GM18873 (cell line): ENCODE results near the gene MMP17.

Experiments used
- ATAC-seq: cut with Tn5 transposase; IDR thresholded peaks from one replicate; pipeline ENCODE4 v1.9.1; 2021; ENCODE audit warnings: mild to moderate bottlenecking, moderate library complexity, moderate number of reproducible peaks; ENCODE audit not compliant: unreplicated experiment, low FRiP score

Gene MMP17

DNA sequence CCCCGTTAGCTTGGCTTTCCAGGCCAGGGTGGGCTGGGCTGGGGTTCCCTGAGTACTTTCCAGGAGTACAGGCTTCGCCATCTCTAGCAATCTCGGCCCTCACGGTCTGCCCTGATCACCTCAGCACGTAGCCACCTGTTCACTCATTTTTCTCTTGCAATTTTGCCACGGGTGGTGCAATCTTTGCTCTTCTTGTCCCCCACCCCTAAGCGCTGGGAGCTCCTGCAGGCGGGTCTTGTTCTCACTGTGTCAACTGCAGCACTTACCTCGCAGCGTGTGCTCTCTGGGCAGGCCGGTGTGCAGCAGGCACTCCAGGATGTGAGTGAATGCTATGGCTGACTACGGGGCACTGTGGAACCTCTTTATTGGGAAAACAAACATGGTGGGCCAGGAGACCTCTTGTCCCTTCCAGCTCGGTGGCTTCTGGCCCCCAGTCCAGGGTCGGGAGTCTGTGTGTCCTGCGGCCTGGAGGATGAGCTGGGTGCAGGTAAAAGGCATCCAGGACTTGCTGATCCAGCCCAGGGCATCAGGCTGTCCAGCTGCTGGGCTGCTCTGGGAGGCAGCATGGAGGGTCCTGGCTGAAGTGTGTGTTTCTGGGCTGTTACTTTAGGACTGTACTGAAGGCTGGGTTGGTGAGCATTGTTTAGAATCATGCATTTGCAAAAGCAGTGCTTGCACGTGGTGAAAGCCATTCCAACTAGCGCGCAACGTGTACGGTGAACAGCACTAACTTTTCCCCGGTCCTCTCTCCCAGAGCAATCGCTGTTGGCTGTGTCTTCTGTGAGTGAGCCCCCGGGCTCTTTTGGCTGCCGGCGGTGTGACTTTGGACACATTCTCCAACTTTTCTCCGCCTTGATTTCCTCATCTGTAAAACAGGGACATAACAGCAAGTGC lies 64.8 kb downstream of the MMP17 start:
- ATAC-seq = no peak

DNA sequence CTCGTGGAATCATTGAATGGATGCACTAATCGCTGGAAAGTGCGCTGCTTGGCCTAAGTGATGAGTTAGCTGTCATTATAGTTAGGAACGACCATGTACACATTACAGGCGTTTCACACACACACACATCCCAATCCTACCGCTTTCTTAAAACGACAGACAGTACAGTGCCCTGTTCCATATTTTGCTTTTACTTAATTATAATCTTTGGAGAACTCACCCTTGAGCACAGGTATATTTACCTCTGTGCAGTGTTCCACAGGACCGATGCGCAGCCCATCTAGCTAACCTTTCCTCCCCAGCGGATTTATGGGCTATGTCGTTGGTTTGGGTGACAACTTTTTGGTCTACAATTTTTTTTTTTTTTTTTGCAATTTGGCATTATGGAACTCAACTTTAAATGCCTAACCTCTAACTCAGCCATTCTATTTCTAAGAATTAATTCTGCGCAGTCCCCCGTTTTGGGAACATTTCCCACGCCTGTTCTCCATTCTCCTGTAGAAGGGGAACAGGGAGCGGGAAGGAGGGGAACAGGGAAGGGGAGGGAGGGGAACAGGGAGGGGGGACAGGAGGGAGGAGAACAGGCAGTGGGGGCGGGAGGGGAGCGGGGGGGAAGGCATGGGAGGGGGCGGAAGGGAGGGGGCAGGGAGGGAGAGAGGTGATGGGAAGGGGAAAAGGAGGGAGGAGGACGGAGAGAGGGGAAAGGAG lies 65.6 kb downstream of the MMP17 start:
- ATAC-seq = no peak

DNA sequence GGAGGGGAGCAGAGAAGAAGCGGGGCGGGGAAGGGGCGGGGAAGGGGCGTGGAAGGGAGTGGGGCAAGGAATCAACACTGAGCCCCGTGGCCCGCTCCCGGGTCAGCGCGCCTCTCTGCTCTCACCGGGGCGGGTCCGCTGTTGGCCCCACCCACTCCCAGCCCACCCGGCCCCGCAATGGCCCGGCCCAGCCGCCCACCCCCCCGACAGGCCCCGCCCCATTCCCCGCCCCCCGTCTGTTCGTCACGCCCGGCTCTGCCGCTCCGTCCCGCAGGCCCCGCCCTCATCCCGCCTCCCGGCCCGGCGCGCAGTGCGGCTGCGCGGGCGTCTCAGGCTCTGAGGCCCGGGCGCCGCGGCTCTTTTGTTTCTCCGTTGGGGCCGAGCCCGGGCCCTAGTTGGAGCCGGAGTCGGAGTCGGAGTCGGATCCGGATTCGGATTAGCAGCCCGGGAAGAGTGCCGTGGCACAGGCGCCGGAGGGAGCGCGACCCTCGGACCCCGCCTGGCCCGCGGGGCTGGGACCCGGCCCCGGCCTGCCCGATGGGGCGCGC lies 66.2 kb downstream of the MMP17 start, which contains the start of gene ULK1:
Gene ULK1, plus strand, starts transcription at position 310 of the 548 bp plus-strand sequence. CDS start 380 bp downstream, outside the sequence.
- ATAC-seq = peak; percentile 60

DNA sequence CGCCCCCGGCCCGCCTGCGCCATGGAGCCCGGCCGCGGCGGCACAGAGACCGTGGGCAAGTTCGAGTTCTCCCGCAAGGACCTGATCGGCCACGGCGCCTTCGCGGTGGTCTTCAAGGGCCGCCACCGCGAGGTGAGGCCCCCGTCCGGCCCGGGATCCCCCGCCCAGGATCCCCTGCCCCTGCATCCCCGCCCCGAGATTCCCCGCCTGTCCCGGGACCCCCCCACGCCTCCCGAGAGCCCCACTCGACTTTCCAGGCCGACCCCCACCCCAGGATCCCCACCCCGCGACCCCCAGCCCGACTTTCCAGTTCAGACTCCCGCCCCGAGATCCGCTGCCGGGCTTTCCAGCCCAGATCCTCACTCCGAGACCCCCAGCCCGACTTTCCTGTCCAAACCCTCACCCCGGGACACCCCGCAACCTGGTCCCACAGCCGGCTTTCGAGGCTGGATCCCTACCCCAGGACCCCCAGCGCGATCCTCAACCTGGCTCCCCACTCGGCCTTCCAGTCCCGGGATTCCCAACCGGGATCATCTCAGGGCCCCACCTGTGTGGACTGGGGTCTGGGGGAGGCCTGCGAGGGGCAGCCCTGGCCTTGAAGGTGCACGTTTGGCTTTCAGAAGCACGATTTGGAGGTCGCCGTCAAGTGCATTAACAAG lies 66.9 kb downstream of the MMP17 start:
- ATAC-seq = no peak

DNA sequence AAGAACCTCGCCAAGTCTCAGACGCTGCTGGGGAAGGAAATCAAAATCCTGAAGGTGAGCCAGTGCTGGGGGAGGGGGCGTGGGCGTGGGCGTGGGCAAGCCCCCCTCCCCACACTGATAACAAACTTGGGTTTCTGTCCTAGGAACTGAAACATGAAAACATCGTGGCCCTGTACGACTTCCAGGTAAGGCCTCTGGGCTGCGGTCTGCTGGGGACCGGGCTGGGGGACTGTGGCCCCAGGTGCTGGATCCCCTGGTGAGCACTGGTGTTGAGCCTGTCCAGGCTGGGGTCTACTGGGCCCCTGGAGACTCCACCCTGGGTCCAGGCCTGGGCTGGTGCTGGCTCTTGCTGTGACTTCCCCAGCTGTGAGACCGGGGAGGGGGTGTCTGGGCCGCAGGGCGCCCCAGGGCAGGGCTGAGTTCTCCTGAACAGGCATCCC lies 67.5 kb downstream of the MMP17 start:
- no peak for ATAC-seq

DNA sequence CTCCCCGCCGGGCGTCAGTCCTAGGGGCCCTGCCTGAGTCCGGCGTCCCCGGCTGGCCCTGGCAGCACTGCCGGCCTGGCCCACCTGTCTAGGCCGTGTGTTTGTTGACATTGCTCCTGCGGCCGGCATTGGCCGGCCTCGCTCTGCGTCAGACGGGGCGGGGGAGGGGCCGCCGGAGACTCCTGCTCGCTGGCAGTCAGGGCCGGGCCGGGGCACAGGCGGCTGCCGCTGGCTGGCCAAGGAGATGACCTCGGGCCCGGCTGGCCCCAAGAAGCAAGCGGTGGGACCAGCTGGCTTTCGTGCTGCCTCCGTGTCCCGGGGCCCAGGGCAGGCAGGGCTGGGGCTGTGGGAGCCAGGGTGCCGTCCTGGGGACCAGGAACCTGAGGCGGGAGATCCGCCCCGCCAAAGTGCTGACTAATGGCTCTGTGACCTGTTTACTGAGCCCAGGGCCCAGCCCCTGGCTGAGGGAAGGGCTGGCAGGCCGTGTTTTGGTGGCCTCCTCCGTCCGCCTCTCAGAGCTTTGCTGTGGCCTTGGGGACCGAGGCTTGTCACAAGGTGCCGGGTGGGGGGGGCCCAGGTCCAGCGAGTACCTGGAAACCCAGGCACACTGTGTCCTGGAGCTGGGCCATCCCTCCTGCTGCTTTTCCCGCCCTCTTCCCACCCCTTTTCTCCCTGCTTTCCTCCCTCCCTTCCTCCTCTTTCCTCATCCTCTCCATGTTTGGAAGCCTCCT lies 68.1 kb downstream of the MMP17 start:
- no peak for ATAC-seq

DNA sequence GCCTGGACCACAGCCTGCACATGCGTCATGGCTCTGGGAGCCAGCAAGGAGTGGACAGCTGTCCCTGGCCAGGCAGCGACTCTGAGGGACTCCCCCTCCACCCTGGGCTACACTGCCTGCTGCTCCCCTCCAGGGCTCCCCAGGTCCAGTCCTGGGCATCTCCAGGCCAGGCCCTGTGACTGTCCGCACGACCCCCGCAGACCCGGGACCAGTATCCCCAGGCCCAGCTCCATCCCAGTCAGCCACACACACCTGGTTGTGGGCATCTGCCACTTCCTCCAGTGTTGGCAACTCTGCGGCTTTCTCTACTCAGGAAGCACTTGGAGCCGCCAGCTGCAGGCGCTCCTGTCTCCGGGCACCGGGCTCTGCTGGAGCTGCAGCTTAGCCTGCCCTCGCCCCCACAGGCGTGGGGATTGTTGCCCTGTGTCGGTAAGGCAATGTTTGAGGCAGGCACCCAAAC lies 68.6 kb downstream of the MMP17 start:
- no peak for ATAC-seq

DNA sequence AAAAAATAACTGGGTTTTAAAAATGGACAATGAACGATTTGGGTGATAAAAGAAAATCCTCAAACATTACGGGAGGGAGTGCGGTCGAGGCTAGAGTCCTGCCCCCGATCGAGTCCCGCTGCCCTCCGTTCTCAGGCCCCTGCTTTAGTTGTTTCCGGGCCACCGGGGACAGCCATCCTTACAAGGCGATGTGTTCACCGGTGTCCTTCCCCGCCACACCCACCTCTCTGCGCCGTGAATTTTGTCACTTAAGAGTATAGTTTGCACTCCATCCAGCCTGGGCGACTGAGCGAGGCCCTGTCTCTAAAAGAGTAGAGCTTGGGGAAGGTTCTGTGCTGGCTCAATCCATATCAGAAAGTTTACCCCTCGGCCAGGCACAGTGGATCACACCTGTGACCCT lies 69.1 kb downstream of the MMP17 start:
- no peak for ATAC-seq

DNA sequence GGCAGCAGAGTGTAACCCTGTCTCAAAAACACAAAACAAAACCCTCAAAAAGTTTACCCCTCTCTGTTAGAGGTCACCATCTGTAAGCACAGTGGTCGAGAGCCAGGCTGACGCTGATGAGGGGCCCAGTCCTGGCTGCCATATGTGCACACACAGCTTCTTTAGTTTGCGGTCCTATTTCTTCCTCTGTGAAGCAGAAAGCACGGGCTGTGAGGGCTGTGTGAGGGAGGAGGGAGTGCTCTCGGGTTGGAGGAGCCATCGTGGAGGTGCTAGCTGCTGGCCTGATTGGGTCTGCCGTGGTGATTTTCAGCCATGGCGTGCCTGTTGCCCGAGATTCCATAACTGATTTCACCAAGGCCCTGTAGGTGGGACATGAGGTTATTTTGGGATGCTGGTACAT lies 69.7 kb downstream of the MMP17 start:
- ATAC-seq = no peak

DNA sequence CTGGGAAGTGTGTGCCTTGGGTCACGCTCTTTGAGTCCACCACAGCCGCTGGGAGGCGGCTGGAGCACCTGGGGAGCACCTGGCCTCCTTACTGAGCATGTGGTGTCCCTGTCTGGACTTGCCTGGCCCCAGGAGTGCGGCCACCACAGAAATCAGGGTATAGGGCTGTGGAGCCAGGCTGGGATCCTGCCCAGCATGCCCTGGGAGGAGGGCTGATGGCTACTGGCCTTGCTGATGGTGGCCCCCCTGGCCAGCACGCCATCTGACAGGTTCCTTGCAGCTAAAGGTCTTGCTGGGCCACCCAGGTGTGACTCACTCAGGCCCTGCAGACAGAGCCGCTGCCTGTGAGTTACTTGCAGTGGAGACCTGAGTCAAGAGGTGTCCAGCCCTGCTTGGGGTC lies 72.2 kb downstream of the MMP17 start:
- ATAC-seq = no peak
